ENCODE results near the gene PATJ. TPM values are rescaled to one million over a fixed set of nuclear protein-coding genes. Genes with fewer than 3 reads are reported as not detected.

PATJ gene
- total and polyA plus RNA-seq, 2 experiments from 2014 or later: 20.0 to 44.8 TPM

DNA sequence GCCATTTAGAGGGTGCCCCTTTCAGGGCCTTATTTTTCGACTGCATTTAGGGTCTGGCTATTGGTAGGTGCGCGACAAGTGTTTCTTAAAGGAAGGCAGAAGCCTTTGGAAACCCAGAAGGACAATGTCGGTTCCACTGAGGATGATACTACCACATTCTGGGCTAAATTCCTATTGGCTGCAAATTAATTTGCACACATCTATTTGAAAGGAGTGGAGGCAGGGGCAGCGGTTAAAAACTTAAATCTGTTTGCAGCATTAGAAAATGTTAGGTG is 1.1 kb downstream of the PATJ start:
- Histone ChIP-seq H3K4me1 (ENCODE audit: insufficient read depth) (peaks cover 27% of the 10 kb centered on the region), H4K20me1 (ENCODE audit: insufficient read depth, poor library complexity, severe bottlenecking) (no peaks in the 10 kb centered on the region), H3K27me3 (no peaks in the 10 kb centered on the region), H2AFZ (peak overlapping the region; percentile 97), H3K27ac (peak overlapping the region; percentile 99), H3K9me2 (replicated peaks; ENCODE audit: insufficient read depth) (no peaks in the 10 kb centered on the region), H3K4me3 (peak overlapping the region; percentile 78), H3K9me3 (ENCODE audit: low read depth) (no peaks in the 10 kb centered on the region), H3K36me3 (replicated peaks; ENCODE audit: insufficient read depth, low read depth) (no peaks in the 10 kb centered on the region), H3K4me2 (peak overlapping the region; percentile 81), H3K79me2 (peaks cover 47% of the 10 kb centered on the region)
- 27% methylated on average over 5 of the region's 5 CpGs for whole genome bisulfite sequencing (ENCODE audit: low lambda C conversion rate, missing lambda C conversion rate)
- TF ChIP-seq, protein P1, sequence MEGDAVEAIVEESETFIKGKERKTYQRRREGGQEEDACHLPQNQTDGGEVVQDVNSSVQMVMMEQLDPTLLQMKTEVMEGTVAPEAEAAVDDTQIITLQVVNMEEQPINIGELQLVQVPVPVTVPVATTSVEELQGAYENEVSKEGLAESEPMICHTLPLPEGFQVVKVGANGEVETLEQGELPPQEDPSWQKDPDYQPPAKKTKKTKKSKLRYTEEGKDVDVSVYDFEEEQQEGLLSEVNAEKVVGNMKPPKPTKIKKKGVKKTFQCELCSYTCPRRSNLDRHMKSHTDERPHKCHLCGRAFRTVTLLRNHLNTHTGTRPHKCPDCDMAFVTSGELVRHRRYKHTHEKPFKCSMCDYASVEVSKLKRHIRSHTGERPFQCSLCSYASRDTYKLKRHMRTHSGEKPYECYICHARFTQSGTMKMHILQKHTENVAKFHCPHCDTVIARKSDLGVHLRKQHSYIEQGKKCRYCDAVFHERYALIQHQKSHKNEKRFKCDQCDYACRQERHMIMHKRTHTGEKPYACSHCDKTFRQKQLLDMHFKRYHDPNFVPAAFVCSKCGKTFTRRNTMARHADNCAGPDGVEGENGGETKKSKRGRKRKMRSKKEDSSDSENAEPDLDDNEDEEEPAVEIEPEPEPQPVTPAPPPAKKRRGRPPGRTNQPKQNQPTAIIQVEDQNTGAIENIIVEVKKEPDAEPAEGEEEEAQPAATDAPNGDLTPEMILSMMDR (IDR thresholded peaks at IDR 0.05; ENCODE audit: poor library complexity): no peak
- TF ChIP-seq EZH2phosphoT487 (IDR thresholded peaks at IDR 0.05; ENCODE audit: low read depth, severe bottlenecking, unreplicated experiment) (no peak), EZH2 (IDR thresholded peaks at IDR 0.05; ENCODE audit: borderline replicate concordance) (no peak)
- no peak for DNase-seq (ENCODE audit: low spot score)

DNA sequence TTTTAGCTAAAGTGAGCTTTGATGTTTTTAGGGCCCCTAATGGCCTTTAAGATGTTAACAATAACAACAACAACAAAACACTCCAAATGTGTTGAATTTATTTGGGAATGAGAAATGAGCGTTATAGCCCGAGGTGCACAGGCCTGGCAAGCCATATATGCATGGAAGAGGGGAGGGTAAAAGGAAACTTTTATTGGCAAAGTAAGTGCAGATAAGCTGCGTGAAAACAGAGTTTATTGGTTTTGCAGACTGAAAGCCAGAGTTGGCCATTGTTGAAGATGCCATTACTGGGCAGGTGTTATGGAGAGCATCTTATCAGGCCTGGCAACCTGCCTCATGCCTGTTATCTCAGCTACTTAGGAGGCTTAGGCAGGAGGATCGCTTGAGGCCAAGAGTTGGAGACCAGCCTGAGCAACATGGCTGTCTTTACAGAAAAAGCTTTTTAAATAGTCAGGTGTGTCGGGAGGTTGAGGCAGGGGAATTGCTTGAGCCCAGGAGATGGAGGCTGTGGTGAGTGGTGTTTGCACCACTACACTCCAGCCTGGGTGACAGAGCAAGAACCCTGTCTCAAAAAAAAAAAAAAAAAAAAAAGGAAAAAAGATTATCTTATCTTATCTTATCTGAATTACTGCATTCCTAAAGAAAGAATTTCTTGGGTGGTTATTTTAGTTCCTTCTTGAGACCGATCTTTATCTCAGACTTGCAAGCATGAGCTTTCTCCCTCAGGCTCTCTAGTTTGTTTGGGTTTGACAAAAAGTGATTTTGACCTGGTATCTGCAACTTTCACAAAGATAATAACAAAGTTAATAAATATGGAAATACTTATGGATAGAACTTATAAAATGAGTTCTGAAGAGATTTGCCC is 1.7 kb downstream of the PATJ start:
- peak; percentile 8 for DNase-seq (ENCODE audit: low spot score)
- Histone ChIP-seq H3K9me2 (replicated peaks; ENCODE audit: insufficient read depth) (no peaks in the 10 kb centered on the region), H3K36me3 (replicated peaks; ENCODE audit: insufficient read depth, low read depth) (no peaks in the 10 kb centered on the region), H3K4me2 (peak overlapping the region; percentile 81), H3K4me1 (ENCODE audit: insufficient read depth) (peaks cover 27% of the 10 kb centered on the region), H3K27me3 (no peaks in the 10 kb centered on the region), H4K20me1 (ENCODE audit: insufficient read depth, poor library complexity, severe bottlenecking) (no peaks in the 10 kb centered on the region), H3K27ac (peak overlapping the region; percentile 99), H2AFZ (no peak overlapping the region), H3K4me3 (peak overlapping the region; percentile 78), H3K79me2 (peaks cover 53% of the 10 kb centered on the region), H3K9me3 (ENCODE audit: low read depth) (no peaks in the 10 kb centered on the region)
- TF ChIP-seq EZH2 (IDR thresholded peaks at IDR 0.05; ENCODE audit: borderline replicate concordance) (no peak), EZH2phosphoT487 (IDR thresholded peaks at IDR 0.05; ENCODE audit: low read depth, severe bottlenecking, unreplicated experiment) (no peak)
- TF ChIP-seq, protein P1 (IDR thresholded peaks at IDR 0.05; ENCODE audit: poor library complexity): no peak
- 43% methylated on average over 6 of the region's 6 CpGs for WGBS (ENCODE audit: low lambda C conversion rate, missing lambda C conversion rate)

DNA sequence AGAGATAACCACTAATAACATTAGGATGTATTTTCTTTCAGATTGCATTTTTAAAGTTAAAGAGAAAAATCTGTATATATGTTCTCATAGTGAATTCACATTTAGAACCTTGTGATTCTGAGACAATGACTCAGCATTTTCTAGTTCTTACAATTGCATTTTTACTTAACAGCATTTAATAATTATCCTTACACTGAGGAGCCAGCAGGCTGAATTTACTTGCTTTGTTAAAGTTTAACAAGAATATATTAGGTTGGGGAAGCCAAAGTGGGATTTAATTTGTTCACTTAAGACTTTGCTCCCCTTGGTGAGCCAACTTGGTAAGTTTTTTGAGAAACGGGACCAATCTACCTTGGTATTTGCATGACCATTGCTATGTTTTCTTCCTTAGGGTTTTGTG is 4.5 kb downstream of the PATJ start:
- peak; percentile 19 for DNase-seq (ENCODE audit: low spot score)
- Histone ChIP-seq H3K9me3 (ENCODE audit: low read depth) (no peaks in the 10 kb centered on the region), H3K4me2 (peak overlapping the region; percentile 44), H3K27me3 (no peaks in the 10 kb centered on the region), H3K36me3 (replicated peaks; ENCODE audit: insufficient read depth, low read depth) (no peaks in the 10 kb centered on the region), H2AFZ (no peak overlapping the region), H3K9me2 (replicated peaks; ENCODE audit: insufficient read depth) (no peaks in the 10 kb centered on the region), H3K4me1 (ENCODE audit: insufficient read depth) (peaks cover 27% of the 10 kb centered on the region), H4K20me1 (ENCODE audit: insufficient read depth, poor library complexity, severe bottlenecking) (no peaks in the 10 kb centered on the region), H3K79me2 (peaks cover 81% of the 10 kb centered on the region), H3K27ac (no peak overlapping the region), H3K4me3 (no peak overlapping the region)
- whole genome bisulfite sequencing (ENCODE audit: low lambda C conversion rate, missing lambda C conversion rate): 36% methylated on average over 1 of the region's 1 CpG
- TF ChIP-seq EZH2 (IDR thresholded peaks at IDR 0.05; ENCODE audit: borderline replicate concordance): no peak
- TF ChIP-seq, protein P1 (IDR thresholded peaks at IDR 0.05; ENCODE audit: poor library complexity): no peak
- TF ChIP-seq EZH2phosphoT487 (IDR thresholded peaks at IDR 0.05; ENCODE audit: low read depth, severe bottlenecking, unreplicated experiment): no peak

All from hepatocyte (in vitro differentiated cells).